ENCODE measurements around the gene NDUFS6.

The NDUFS6 gene

DNA sequence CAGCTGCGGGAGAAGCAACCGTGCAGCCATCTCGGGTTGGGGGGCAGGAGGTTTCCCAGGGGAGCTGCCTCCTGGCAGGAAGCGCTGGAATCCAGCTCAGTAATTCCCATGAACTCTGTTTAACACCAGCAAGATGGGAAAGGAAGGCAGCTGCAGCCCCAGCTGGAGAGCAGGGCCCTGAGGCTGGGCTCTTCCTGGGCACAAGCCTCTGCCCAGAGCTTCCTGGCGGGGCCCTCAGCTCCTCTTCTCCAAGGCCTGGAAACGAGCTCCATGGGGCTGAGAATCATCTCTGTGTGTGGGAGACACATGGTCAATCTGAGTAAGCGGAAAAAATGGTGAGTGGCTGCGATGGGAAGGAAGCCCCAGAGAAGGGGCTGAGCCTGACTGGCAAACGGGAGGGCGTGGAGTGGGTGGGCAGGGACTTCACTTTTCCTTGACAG lies 7.9 kb upstream of the NDUFS6 start:
- H2BK5ac ChIP-seq (ENCODE audit: low read depth, low read length, poor library complexity) = no peak overlapping the region
- peaks cover 20 to 21% of the 10 kb centered on the region in 2 experiments for H3K36me3 ChIP-seq (ENCODE audit: control insufficient read depth in 1 of 2, insufficient read depth in 2 of 2, low read length in 2 of 2)
- no peaks in the 10 kb centered on the region for H3K79me1 ChIP-seq (ENCODE audit: low read length)
- H3K27me3 ChIP-seq (ENCODE audit: insufficient read depth, low read length) = no peaks in the 10 kb centered on the region
- DNase-seq = no peak
- H3K79me2 ChIP-seq (ENCODE audit: control insufficient read depth, insufficient read depth, low read length, poor library complexity) = no peaks in the 10 kb centered on the region
- no peak overlapping the region for H3K4ac ChIP-seq (ENCODE audit: low read depth, low read length)
- no peak overlapping the region for H2AFZ ChIP-seq (ENCODE audit: insufficient read depth, low read length, poor library complexity)
- no peaks in the 10 kb centered on the region for H3K4me1 ChIP-seq (ENCODE audit: control insufficient read depth in 1 of 2, insufficient read depth in 2 of 2, low read length in 2 of 2)
- H2AK5ac ChIP-seq (ENCODE audit: low read length) = no peak overlapping the region
- no peak overlapping the region for H2BK12ac ChIP-seq (ENCODE audit: low read length)
- no peak overlapping the region for H4K91ac ChIP-seq (ENCODE audit: low read depth, low read length)
- H3K18ac ChIP-seq (ENCODE audit: low read length) = no peak overlapping the region
- no peaks in the 10 kb centered on the region for H3K9me3 ChIP-seq (ENCODE audit: insufficient read depth, low read depth, low read length)
- no CpG with 5 or more reads among the region's 10 CpGs for WGBS (ENCODE audit: extremely low coverage, insufficient coverage, insufficient read length)
- no peak overlapping the region for H2BK120ac ChIP-seq (ENCODE audit: insufficient read depth, low read length, poor library complexity)
- no peak overlapping the region for H3K4me2 ChIP-seq (ENCODE audit: low read length)
- no peak overlapping the region for H3K9ac ChIP-seq (ENCODE audit: low read length)
- H3K27ac ChIP-seq (ENCODE audit: low read depth, low read length) = no peak overlapping the region
- no peak overlapping the region for H4K8ac ChIP-seq (ENCODE audit: low read depth, low read length)
- no peak overlapping the region for H3K4me3 ChIP-seq (ENCODE audit: low read depth, low read length)
- H3K23ac ChIP-seq (ENCODE audit: low read length) = no peak overlapping the region
- H4K12ac ChIP-seq (ENCODE audit: low read depth, low read length) = no peak overlapping the region
- H3K14ac ChIP-seq (ENCODE audit: low read length) = no peak overlapping the region

DNA sequence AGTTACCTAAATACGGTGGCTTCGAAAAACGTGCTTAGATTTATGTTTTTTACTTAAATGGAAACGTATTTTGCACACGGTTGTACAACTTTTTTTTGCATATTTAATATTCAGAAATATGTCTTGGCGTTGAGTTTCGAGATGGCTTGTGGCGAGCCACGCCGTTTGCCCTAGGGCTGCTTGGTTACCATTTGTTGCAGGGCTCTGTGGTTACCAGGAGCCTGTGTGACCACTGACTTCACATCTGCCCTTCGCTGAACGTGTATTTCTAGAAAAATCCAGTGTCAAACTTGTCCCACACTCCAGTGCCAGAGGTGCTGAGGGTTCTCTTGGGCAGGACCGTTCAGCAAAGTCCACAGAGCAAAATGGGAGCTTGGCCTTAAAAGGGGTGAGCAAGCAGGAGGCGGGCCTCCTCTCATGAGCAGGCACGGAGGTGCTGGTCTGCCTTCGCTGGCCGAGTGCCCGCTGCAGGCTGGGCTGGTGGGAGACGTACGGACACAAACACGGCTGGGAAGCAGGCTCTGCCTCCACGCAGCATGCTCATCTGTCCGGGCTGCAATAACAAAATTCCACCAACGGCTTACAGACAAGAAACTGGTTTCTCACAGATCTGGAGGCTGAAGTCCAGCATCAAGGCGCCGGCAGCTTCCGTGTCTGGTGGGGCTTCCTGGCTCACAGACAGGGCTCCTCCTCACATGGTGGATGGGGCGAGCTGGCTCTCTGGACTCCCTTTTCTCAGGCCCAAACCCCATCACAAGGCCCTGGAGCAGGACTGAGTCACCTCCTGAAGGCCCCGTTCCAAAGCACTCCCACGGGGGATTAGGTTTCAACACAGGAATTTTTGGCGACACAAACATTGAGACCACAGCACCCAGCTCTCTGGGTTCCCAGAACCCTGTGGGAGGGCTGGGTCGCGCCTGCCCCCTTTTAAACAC lies 7.0 kb upstream of the NDUFS6 start:
- Histone ChIP-seq H3K9ac (ENCODE audit: low read length) (no peak overlapping the region), H3K4me3 (ENCODE audit: low read depth, low read length) (no peak overlapping the region), H3K23ac (ENCODE audit: low read length) (no peak overlapping the region), H2BK5ac (ENCODE audit: low read depth, low read length, poor library complexity) (no peak overlapping the region), H3K36me3 (ENCODE audit: control insufficient read depth in 1 of 2, insufficient read depth in 2 of 2, low read length in 2 of 2) (peaks cover 21 to 24% of the 10 kb centered on the region in 2 experiments), H4K91ac (ENCODE audit: low read depth, low read length) (no peak overlapping the region), H3K79me2 (ENCODE audit: control insufficient read depth, insufficient read depth, low read length, poor library complexity) (peaks cover 3% of the 10 kb centered on the region), H3K18ac (ENCODE audit: low read length) (no peak overlapping the region), H3K9me3 (ENCODE audit: insufficient read depth, low read depth, low read length) (no peaks in the 10 kb centered on the region), H4K8ac (ENCODE audit: low read depth, low read length) (no peak overlapping the region), H3K27ac (ENCODE audit: low read depth, low read length) (no peak overlapping the region), H2AFZ (ENCODE audit: insufficient read depth, low read length, poor library complexity) (no peak overlapping the region), H3K4me1 (ENCODE audit: control insufficient read depth in 1 of 2, insufficient read depth in 2 of 2, low read length in 2 of 2) (peaks cover 3% of the 10 kb centered on the region in 2 experiments), H2BK12ac (ENCODE audit: low read length) (no peak overlapping the region), H3K14ac (ENCODE audit: low read length) (no peak overlapping the region), H3K79me1 (ENCODE audit: low read length) (no peaks in the 10 kb centered on the region), H3K4me2 (ENCODE audit: low read length) (no peak overlapping the region), H3K4ac (ENCODE audit: low read depth, low read length) (no peak overlapping the region), H2AK5ac (ENCODE audit: low read length) (no peak overlapping the region), H2BK120ac (ENCODE audit: insufficient read depth, low read length, poor library complexity) (no peak overlapping the region), H4K12ac (ENCODE audit: low read depth, low read length) (no peak overlapping the region), H3K27me3 (ENCODE audit: insufficient read depth, low read length) (no peaks in the 10 kb centered on the region)
- DNase-seq = no peak
- WGBS (ENCODE audit: extremely low coverage, insufficient coverage, insufficient read length) = no CpG with 5 or more reads among the region's 33 CpGs

DNA sequence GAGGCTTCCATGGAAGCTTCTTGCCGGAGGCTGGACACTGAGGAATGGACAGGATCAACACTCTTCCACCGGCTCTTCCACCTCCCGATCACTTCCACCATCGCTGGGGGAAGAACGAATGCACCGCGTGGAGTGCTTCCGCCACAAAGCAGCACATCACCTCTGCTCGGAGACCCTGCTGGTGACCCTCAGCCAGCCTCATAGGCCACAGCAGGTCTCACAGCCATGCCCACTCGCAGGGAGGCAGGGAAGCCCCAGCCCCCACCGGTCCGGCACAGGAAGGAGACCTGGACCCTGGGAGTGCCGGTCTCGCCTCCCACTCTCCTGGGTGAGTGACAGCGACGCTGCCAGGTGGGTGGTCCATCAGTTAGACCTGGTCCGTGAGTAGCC lies 6.3 kb upstream of the NDUFS6 start:
- Histone ChIP-seq H2BK120ac (ENCODE audit: insufficient read depth, low read length, poor library complexity) (no peak overlapping the region), H3K4me2 (ENCODE audit: low read length) (no peak overlapping the region), H2AFZ (ENCODE audit: insufficient read depth, low read length, poor library complexity) (no peak overlapping the region), H3K27me3 (ENCODE audit: insufficient read depth, low read length) (no peaks in the 10 kb centered on the region), H3K4me3 (ENCODE audit: low read depth, low read length) (no peak overlapping the region), H2BK5ac (ENCODE audit: low read depth, low read length, poor library complexity) (no peak overlapping the region), H3K79me2 (ENCODE audit: control insufficient read depth, insufficient read depth, low read length, poor library complexity) (peaks cover 6% of the 10 kb centered on the region), H3K27ac (ENCODE audit: low read depth, low read length) (no peak overlapping the region), H4K12ac (ENCODE audit: low read depth, low read length) (no peak overlapping the region), H3K79me1 (ENCODE audit: low read length) (peaks cover 4% of the 10 kb centered on the region), H3K36me3 (ENCODE audit: control insufficient read depth in 1 of 2, insufficient read depth in 2 of 2, low read length in 2 of 2) (peaks cover 21 to 24% of the 10 kb centered on the region in 2 experiments), H4K91ac (ENCODE audit: low read depth, low read length) (no peak overlapping the region), H3K4me1 (ENCODE audit: control insufficient read depth in 1 of 2, insufficient read depth in 2 of 2, low read length in 2 of 2) (peaks cover 3% of the 10 kb centered on the region in 2 experiments), H2BK12ac (ENCODE audit: low read length) (no peak overlapping the region), H3K18ac (ENCODE audit: low read length) (no peak overlapping the region), H3K23ac (ENCODE audit: low read length) (no peak overlapping the region), H3K4ac (ENCODE audit: low read depth, low read length) (no peak overlapping the region), H3K9ac (ENCODE audit: low read length) (no peak overlapping the region), H4K8ac (ENCODE audit: low read depth, low read length) (no peak overlapping the region), H2AK5ac (ENCODE audit: low read length) (no peak overlapping the region), H3K14ac (ENCODE audit: low read length) (no peak overlapping the region), H3K9me3 (ENCODE audit: insufficient read depth, low read depth, low read length) (no peaks in the 10 kb centered on the region)
- DNase-seq = no peak
- no CpG with 5 or more reads among the region's 17 CpGs for WGBS (ENCODE audit: extremely low coverage, insufficient coverage, insufficient read length)

DNA sequence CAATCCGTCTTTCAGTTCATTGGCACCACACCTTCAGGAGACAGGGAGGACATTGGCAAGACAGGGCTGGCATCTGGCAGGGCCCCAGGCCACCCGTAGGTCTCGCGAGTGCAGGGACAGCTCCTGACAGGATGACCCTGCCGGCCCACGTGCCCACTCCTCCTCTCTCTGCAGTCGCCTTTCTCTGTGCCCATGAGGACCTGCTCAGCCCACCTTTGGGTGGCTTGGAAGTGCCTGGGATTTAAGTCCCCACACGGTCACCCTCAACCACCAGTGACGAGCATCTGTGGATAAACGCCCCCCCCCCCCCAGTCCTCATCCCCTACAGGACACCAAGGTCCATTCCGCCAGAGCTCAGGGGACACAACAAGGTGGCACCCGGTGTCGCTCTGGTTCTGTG lies 5.7 kb upstream of the NDUFS6 start:
- no peak overlapping the region for H3K4ac ChIP-seq (ENCODE audit: low read depth, low read length)
- no peak overlapping the region for H2AK5ac ChIP-seq (ENCODE audit: low read length)
- no peak overlapping the region for H3K23ac ChIP-seq (ENCODE audit: low read length)
- peaks cover 8% of the 10 kb centered on the region for H3K79me1 ChIP-seq (ENCODE audit: low read length)
- no peak overlapping the region for H4K8ac ChIP-seq (ENCODE audit: low read depth, low read length)
- no peaks in the 10 kb centered on the region for H3K27me3 ChIP-seq (ENCODE audit: insufficient read depth, low read length)
- H3K4me3 ChIP-seq (ENCODE audit: low read depth, low read length) = no peak overlapping the region
- no peak overlapping the region for H2BK120ac ChIP-seq (ENCODE audit: insufficient read depth, low read length, poor library complexity)
- WGBS (ENCODE audit: extremely low coverage, insufficient coverage, insufficient read length) = no CpG with 5 or more reads among the region's 13 CpGs
- no peaks in the 10 kb centered on the region for H3K9me3 ChIP-seq (ENCODE audit: insufficient read depth, low read depth, low read length)
- H3K4me1 ChIP-seq (ENCODE audit: control insufficient read depth in 1 of 2, insufficient read depth in 2 of 2, low read length in 2 of 2) = peaks cover 3 to 5% of the 10 kb centered on the region in 2 experiments
- H3K9ac ChIP-seq (ENCODE audit: low read length) = no peak overlapping the region
- H4K12ac ChIP-seq (ENCODE audit: low read depth, low read length) = no peak overlapping the region
- DNase-seq = no peak
- no peak overlapping the region for H3K4me2 ChIP-seq (ENCODE audit: low read length)
- no peak overlapping the region for H3K14ac ChIP-seq (ENCODE audit: low read length)
- no peak overlapping the region for H2BK5ac ChIP-seq (ENCODE audit: low read depth, low read length, poor library complexity)
- H3K27ac ChIP-seq (ENCODE audit: low read depth, low read length) = no peak overlapping the region
- H4K91ac ChIP-seq (ENCODE audit: low read depth, low read length) = no peak overlapping the region
- no peak overlapping the region for H2BK12ac ChIP-seq (ENCODE audit: low read length)
- peaks cover 6% of the 10 kb centered on the region for H3K79me2 ChIP-seq (ENCODE audit: control insufficient read depth, insufficient read depth, low read length, poor library complexity)
- H3K18ac ChIP-seq (ENCODE audit: low read length) = no peak overlapping the region
- H2AFZ ChIP-seq (ENCODE audit: insufficient read depth, low read length, poor library complexity) = no peak overlapping the region
- H3K36me3 ChIP-seq (ENCODE audit: control insufficient read depth in 1 of 2, insufficient read depth in 2 of 2, low read length in 2 of 2) = peaks cover 21 to 24% of the 10 kb centered on the region in 2 experiments
